Mesothelial cell of epicardium (in vitro differentiated cells): ENCODE results near the gene CDK4. TPM values are rescaled to one million over a fixed set of nuclear protein-coding genes. Genes with fewer than 3 reads are reported as not detected.

ENCODE experiments used
- DNase-seq, 2 experiments: peaks; one replicate each; pipeline ENCODE4 v3.0.0; 2021; ENCODE audit warnings: low spot score in 2 of 2; ENCODE audit not compliant: unreplicated experiment in 2 of 2
- H3K27ac Mint-ChIP-seq: 2 replicates; pipeline ENCODE4 v1.8.0; 2021; ENCODE audit warnings: mixed read lengths
- H3K27me3 Mint-ChIP-seq: 2 replicates; pipeline ENCODE4 v1.8.0; 2021; ENCODE audit warnings: low read depth, mixed read lengths
- H3K36me3 Mint-ChIP-seq: 2 replicates; pipeline ENCODE4 v1.8.0; 2021; ENCODE audit warnings: mixed read lengths
- H3K4me1 Mint-ChIP-seq: 2 replicates; pipeline ENCODE4 v1.8.0; 2021; ENCODE audit warnings: mixed read lengths
- H3K4me3 Mint-ChIP-seq: 2 replicates; pipeline ENCODE4 v1.8.0; 2021; ENCODE audit warnings: mild to moderate bottlenecking, moderate library complexity, mixed read lengths
- H3K9me3 Mint-ChIP-seq: 2 replicates; pipeline ENCODE4 v1.8.0; 2021; ENCODE audit warnings: mixed read lengths
- CTCF ChIP-seq: fragments of 200-600 bp; sonication (generic); IDR thresholded peaks from one replicate; pipeline ENCODE4 v1.5.0; 2021; ENCODE audit warnings: antibody characterized with exemption; ENCODE audit not compliant: unreplicated experiment
- total RNA-seq: library from RNA; stranded (reverse); gene quantifications from 3 replicates; pipeline ENCODE4 v1.2.1, GENCODE V29; 2021

CDK4 gene
- total RNA-seq, 1 donor from 2014 or later: 171 TPM

DNA sequence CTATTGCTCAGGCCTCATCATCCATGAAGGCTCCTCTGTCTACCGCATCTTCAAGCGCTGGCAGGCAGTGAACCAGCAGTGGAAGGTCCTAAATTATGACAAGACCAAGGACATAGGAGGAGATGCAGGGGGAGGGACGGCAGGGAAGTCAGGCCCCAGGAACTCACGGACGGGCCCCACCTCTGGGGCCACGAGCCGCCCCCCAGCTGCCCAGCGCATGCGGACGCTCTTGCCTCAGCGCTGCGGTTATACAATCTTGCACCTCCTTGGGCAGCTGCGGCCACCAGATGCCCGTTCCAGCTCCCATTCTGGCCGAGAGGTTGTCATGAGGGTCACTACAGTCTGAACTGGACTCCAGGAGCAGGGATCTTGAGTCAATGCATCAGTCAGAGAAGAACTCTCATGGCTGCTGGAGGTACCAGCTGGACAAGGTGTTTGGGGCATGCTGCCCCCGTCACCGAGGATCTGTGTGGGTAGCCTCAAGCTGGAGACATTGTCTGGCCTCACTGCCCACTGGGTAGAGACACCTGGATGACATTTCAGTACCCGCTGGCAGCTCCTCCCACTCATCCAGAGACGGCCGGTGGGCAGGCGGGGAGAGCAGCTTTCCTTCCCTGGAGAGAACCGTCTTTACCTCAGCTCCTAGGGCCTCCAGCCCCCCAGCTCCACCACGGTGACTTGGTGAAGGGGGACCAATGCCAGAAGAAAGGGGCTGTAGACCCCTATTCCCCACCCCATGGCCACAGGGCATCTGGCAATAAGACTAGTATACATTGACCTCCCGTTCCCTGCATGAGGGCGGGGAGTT is 6.6 kb upstream of the CDK4 start:
- Mint-ChIP-seq H3K4me1 (peaks cover 18% of the 10 kb centered on the region), H3K27me3 (peaks cover 84% of the 10 kb centered on the region), H3K27ac (no peak overlapping the region), H3K9me3 (no peaks in the 10 kb centered on the region), H3K36me3 (peaks cover 7% of the 10 kb centered on the region), H3K4me3 (no peak overlapping the region)
- DNase-seq: no peak
- no peak for TF ChIP-seq CTCF

DNA sequence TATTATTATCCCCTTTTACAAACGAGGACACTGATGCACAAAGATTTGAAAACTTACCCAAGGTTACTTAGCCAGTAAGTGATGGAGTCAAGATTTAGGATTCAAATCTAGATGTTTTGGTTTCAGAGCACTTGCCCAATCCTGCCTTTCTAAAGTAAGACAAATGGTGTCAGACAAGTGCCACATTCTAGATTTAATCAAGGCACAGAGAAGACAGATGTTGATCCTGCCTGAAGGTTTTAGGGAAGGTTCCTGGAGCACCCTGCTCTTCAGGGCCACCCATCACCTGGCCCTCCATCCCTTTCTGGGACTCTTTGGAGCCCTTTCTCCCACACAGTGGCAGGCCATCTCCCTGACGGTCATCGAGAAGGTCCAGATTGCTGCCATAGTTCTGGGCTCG is 5.7 kb upstream of the CDK4 start:
- TF ChIP-seq CTCF: no peak
- H3K4me1 Mint-ChIP-seq: peaks cover 27% of the 10 kb centered on the region
- peaks cover 81% of the 10 kb centered on the region for H3K27me3 Mint-ChIP-seq
- H3K27ac Mint-ChIP-seq: no peak overlapping the region
- DNase-seq: no peak
- H3K36me3 Mint-ChIP-seq: peaks cover 7% of the 10 kb centered on the region
- H3K4me3 Mint-ChIP-seq: no peak overlapping the region
- no peaks in the 10 kb centered on the region for H3K9me3 Mint-ChIP-seq

GRCh38 chr12:57756406-57757341 is 4.6 kb upstream of the CDK4 start:
- no peaks in the 10 kb centered on the region for H3K9me3 Mint-ChIP-seq
- H3K4me3 Mint-ChIP-seq: peak overlapping the region; percentile 68
- DNase-seq: peak in 1 of 2 experiments; percentile 62
- no peak overlapping the region for H3K27ac Mint-ChIP-seq
- H3K36me3 Mint-ChIP-seq: peaks cover 7% of the 10 kb centered on the region
- TF ChIP-seq CTCF: peak; percentile 48
- H3K4me1 Mint-ChIP-seq: peaks cover 33% of the 10 kb centered on the region
- peaks cover 75% of the 10 kb centered on the region for H3K27me3 Mint-ChIP-seq

DNA sequence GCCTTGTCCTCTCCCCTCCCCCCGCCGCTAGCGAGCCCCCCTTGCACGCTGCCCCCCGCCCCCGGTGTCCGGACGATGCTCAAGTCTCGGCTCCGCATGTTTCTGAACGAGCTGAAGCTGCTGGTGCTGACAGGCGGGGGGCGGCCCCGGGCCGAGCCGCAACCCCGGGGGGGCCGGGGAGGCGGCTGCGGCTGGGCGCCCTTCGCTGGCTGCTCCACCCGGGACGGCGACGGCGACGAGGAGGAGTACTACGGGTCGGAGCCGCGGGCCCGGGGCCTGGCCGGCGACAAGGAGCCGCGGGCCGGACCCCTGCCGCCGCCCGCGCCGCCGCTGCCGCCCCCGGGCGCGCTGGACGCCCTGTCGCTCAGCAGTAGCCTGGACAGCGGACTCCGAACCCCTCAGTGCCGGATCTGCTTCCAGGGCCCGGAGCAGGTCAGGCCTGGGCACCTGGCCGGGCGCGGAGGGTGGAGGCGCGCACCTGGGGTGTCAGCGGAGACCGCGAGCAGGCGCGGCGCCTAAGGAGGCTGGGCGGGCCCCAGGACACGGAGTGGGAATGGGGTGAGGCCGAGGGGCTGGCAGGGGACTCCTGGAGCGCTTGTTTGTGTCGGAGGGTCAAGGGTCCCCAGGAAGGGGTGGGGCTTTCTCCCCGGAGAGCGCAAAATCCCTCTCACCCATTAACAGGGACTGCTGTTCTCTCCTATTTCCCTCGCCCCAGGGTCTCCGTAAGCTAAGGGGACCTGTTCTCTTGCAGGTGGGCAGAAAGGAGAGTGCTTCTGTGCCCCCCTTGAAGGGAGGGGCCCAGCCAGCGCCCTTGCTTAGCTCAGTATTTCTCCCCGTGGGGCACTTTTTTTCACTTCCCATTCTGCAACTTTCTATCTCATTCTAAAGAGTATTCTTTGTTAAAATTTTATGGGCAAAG is 3.6 kb upstream of the CDK4 start:
- TF ChIP-seq CTCF: no peak
- Mint-ChIP-seq H3K4me3 (peak overlapping the region; percentile 68), H3K27me3 (peaks cover 65% of the 10 kb centered on the region)

DNA sequence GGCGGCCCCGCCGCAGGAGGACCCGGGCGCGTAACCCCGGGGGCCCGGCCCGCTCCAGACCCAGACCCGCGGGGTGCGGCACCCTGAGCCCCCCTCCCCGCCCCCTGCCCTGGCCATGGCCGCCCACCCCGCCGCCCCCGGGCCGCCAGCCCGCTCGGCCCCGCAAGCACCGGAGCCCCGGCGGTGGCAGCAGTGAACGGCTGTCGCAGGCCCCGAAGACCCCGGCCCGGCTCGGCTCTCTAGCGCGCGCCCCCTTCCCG is 3.0 kb upstream of the CDK4 start:
- H3K27ac Mint-ChIP-seq: no peak overlapping the region
- TF ChIP-seq CTCF: no peak
- DNase-seq: no peak
- peak overlapping the region; percentile 39 for H3K4me3 Mint-ChIP-seq
- H3K9me3 Mint-ChIP-seq: no peaks in the 10 kb centered on the region
- H3K4me1 Mint-ChIP-seq: peaks cover 45% of the 10 kb centered on the region
- H3K36me3 Mint-ChIP-seq: peaks cover 18% of the 10 kb centered on the region
- peaks cover 59% of the 10 kb centered on the region for H3K27me3 Mint-ChIP-seq

More for the DNA sequence above, 3.6 kb upstream of the CDK4 start:
- no peak for DNase-seq
- peaks cover 12% of the 10 kb centered on the region for H3K36me3 Mint-ChIP-seq
- H3K9me3 Mint-ChIP-seq: no peaks in the 10 kb centered on the region
- peaks cover 42% of the 10 kb centered on the region for H3K4me1 Mint-ChIP-seq
- no peak overlapping the region for H3K27ac Mint-ChIP-seq
